Activated CD4-positive, alpha-beta T cell treated with anti-CD3 and anti-CD28 coated beads for 4 hours (primary cell): ENCODE data around the gene NCAPD3.
"Not testable (repeated sequence)": the region's sequence is repeated elsewhere in the genome, so short reads cannot be mapped to it uniquely, and the experiment has no call there.

Source experiments
- DNase-seq, 2 donors: peaks; one replicate each; pipeline ENCODE4 v3.0.0-alpha.2; 2020

The NCAPD3 gene

DNA sequence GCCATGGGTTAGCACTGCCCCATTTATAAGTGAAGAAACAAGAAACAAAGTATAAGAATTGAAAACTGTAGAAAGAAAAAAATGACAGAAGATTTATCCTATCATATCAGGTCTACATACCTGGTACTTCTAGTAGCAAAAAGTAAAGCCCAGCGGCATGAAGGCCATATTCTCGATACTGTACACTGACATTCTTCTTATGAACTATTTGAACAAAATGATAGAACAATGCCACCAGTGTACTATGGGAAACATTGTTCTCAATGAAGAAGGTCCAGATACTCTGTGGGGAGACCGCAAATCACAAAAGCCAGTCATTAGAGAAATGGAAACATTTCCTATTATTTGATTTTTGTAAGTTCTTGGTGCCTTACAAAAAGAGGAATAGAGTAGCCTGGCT is 7.0 kb downstream of the NCAPD3 start:
- no peak for DNase-seq

GRCh38 chr11:134215836-134216235 is 7.9 kb downstream of the NCAPD3 start:
- no peak for DNase-seq

- DNase-seq = peak; percentile 56 to 63
Measured at GRCh38 chr11:134207538-134208239, 16.1 kb downstream of the NCAPD3 start.

GRCh38 chr11:134206185-134206584 is 17.6 kb downstream of the NCAPD3 start:
- DNase-seq = no peak

DNA sequence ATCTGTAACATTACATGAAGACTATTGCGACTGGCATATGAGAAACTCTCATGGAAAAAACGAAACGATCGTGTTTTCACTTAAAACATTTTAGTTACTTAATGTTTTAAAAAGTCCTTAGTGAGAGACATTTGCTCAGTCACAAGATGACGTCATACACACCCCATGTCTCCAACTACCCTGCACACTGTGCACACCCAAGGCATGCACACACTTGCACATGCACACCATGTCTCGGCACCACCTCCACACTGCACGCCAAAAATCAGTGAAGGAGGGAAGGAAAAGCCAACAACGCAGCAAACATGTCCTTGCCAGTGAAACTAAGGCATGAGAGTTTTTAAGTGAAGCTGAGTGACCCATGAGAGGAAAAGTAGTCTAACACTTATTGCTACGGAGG is 18.0 kb downstream of the NCAPD3 start:
- no peak for DNase-seq

DNA sequence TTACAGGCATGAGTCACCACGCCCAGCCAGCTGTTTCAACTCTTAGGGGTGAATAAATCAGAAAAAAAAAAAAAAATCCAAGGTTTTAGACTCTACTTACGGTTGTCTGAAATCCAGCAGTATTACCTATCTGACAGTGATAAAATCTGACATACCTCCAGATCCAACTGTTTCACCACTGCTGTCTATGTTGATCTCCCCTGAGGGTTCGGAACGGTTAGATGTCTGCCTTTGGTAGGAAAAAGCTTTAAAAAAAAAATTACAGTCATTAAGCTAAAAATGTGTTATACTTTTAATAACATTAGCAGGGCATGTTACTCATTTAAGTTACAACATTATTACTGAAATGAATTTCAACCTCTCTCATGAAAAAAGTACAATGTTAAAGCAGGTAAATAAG is 21.1 kb downstream of the NCAPD3 start:
- DNase-seq = no peak

GRCh38 chr11:134200688-134201087 is 23.1 kb downstream of the NCAPD3 start:
- no peak for DNase-seq

- DNase-seq = no peak
Measured at GRCh38 chr11:134199531-134199930, 24.2 kb downstream of the NCAPD3 start.

GRCh38 chr11:134196756-134197155 is 27.0 kb downstream of the NCAPD3 start:
- DNase-seq = peak in 1 of 2 donors; percentile 5

- not testable (repeated sequence) for DNase-seq
Measured at GRCh38 chr11:134188092-134188491, 35.7 kb downstream of the NCAPD3 start.

DNA sequence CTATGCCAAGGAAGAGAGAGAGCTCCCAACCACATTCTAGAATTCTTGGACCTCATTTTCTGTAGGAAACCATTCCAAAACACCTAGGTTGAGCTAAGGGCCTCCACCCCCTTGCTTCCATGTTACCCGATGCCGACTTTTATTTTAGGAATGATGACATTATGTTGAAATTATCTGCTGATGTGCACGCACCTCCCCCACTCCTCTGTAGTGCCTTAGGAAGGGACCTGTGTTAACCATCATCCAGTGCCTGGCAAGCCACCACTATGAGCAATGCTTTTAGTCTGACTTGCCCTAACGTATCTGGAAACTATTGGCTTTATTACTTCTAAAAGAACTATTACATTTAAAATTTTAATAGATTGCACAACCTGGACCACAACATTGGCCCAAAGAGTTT is 42.1 kb downstream of the NCAPD3 start:
- no peak for DNase-seq

- DNase-seq = no peak
Measured at GRCh38 chr11:134178032-134178674, 45.6 kb downstream of the NCAPD3 start.

- no peak for DNase-seq
Measured at GRCh38 chr11:134176284-134176683, 47.5 kb downstream of the NCAPD3 start.

- no peak for DNase-seq
Measured at GRCh38 chr11:134173296-134173695, 50.5 kb downstream of the NCAPD3 start.

- no peak for DNase-seq
Measured at GRCh38 chr11:134171951-134172350, 51.8 kb downstream of the NCAPD3 start.

GRCh38 chr11:134170919-134171281 is 52.9 kb downstream of the NCAPD3 start:
- DNase-seq = no peak

- DNase-seq = no peak
Measured at GRCh38 chr11:134170177-134170918, 53.4 kb downstream of the NCAPD3 start.

DNA sequence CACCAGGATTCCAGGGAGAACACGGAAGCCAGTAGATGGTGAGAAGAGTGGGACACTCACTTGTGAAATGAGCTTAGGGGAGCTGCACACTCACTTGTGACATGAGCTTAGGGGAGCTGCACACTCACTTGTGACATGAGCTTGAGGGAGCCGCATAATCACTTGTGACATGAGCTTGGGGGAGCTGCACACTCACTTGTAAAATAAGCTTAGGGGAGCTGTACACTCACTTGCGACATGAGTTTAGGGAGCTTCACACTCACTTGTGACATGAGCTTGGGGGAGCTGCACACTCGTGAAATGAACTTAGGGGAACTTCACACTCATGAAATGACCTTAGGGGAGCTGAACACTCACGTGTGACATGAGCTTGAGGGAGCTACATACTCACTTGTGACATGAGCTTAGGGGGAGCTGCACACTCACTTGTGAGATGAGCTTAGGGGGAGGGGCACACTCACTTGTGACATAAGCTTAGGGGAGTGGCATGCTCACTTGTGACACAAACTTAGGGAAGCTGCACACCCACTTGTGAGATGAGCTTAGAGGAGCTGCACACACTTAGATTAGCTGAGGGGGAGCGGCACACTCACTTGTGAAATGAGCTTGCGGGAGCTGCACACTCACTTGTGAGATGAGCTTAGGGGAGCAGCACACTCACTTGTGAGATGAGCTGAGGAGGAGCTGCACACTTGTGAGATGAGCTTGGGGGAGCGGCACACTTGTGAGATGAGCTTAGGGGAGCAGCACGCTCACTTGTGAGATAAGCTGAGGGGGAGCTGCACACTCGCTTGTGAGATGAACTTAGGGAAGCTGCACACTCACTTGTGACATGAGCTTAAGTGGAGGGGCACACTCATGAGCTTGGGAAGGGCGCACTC is 59.0 kb downstream of the NCAPD3 start:
- no peak for DNase-seq

DNA sequence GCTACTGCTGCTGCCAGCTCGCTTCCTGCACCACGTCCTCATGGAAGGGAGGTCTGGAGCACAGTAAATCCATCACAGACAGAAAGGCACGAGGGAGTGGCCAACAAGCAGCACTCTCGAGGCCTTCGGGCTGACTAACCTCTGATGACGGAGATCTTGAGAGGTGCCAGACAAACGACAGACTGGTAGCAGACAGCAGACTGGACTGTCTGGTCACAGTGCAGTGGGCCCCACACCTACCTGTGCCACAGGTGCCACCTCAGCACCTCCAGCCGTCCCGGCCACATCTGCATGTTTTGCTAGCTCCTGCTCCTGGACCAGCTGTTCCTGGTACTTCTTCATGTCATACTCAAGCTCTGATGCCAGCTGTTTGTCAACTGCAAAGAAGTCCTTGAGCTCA is 64.1 kb downstream of the NCAPD3 start:
- no peak for DNase-seq

DNA sequence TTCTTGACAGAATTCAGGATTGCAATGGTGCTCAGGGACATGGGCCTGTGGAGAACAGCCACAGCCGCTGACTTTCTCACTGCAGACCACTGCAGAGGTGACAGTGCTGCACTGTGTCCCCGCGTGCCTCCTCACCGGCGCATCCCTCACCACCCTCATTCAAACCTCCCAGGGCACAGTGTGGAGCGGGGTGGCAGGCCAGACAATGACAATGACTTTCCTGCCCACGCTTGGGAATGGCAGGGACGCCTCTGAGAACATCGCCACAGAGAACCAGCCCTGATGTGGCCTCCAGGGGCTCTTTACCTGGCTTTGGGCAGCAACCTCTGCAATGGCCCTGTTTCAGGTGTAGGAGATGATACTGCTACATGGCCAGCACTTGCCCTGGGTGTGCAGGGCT is 65.7 kb downstream of the NCAPD3 start:
- no peak for DNase-seq

DNA sequence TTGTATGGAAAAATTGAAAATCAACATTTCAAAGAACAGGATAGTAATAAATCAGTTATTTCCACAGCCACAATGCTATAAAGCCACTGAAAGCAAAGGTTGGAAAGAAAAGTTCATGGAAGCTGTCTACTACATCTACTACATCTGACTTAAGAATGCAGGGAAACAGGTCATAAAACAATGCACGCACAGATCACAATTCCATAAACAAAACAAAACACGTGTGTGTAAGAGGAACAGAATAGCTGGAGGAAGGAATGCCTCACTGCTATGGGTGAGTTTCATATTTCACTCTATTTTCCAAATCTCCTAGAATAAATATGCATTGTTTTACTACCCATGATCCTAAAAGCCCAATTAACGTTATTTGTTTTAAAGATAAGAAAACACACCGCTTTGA is 66.3 kb downstream of the NCAPD3 start:
- DNase-seq = no peak

GRCh38 chr11:134155946-134156865 is 67.6 kb downstream of the NCAPD3 start:
- no peak for DNase-seq
